Left kidney (tissue), 2 donors: Measurements from ENCODE around the gene FAM50B. TPM values are rescaled to one million over a fixed set of nuclear protein-coding genes. Genes with fewer than 3 reads are reported as not detected.

Source experiments
- DNase-seq: peaks from one replicate; pipeline ENCODE4 v3.0.0-alpha.2; 2013
- polyA plus RNA-seq: library from polyadenylated mRNA; unstranded; fragments of 120-200 nt; gene quantifications from one replicate; pipeline ENCODE4 v1.2.1, GENCODE V29; 2013; ENCODE audit not compliant: insufficient read length

Gene FAM50B
- polyA plus RNA-seq, 1 donor: 9.3 TPM

GRCh38 chr6:3816251-3816650, 32.9 kb upstream of the FAM50B start:
- DNase-seq: no peak

- no peak for DNase-seq
These were observed 29.7 kb upstream of the FAM50B start for GRCh38 chr6:3819161-3820110.

- DNase-seq: no peak
These were observed 28.6 kb upstream of the FAM50B start for GRCh38 chr6:3820563-3820962.

- no peak for DNase-seq
These were observed 26.3 kb upstream of the FAM50B start for GRCh38 chr6:3822747-3823445.

- no peak for DNase-seq
These were observed 25.5 kb upstream of the FAM50B start for GRCh38 chr6:3823671-3824070.

- no peak for DNase-seq
These were observed 23.8 kb upstream of the FAM50B start for GRCh38 chr6:3825331-3825831.

- peak; percentile 57 for DNase-seq
These were observed 23.2 kb upstream of the FAM50B start for GRCh38 chr6:3825851-3826581.

GRCh38 chr6:3829285-3829684, 19.9 kb upstream of the FAM50B start:
- DNase-seq: no peak

- DNase-seq: no peak
These were observed 18.4 kb upstream of the FAM50B start for GRCh38 chr6:3830806-3831205.

GRCh38 chr6:3831761-3832530, 17.2 kb upstream of the FAM50B start:
- DNase-seq: no peak

- no peak for DNase-seq
These were observed 14.0 kb upstream of the FAM50B start for GRCh38 chr6:3835055-3835731.

GRCh38 chr6:3835785-3836184, 13.4 kb upstream of the FAM50B start:
- no peak for DNase-seq

- DNase-seq: no peak
These were observed 12.6 kb upstream of the FAM50B start for GRCh38 chr6:3836566-3836965.

- DNase-seq: no peak
These were observed 11.4 kb upstream of the FAM50B start for GRCh38 chr6:3837781-3838180.

GRCh38 chr6:3838992-3839867, 9.9 kb upstream of the FAM50B start:
- no peak for DNase-seq

- no peak for DNase-seq
These were observed 8.1 kb upstream of the FAM50B start for GRCh38 chr6:3841066-3841454.

- DNase-seq: no peak
These were observed 7.2 kb upstream of the FAM50B start for GRCh38 chr6:3841711-3842565.

- no peak for DNase-seq
These were observed 5.6 kb upstream of the FAM50B start for GRCh38 chr6:3843379-3844096.
